Kidney tubule cell (primary cell): Measurements from ENCODE around the gene PKDREJ.
"Not testable (repeated sequence)": the region's sequence is repeated elsewhere in the genome, so short reads cannot be mapped to it uniquely, and the experiment has no call there.

Source experiments
- DNase-seq: peaks from one replicate; pipeline ENCODE4 v3.0.0-alpha.2; 2018; ENCODE audit warnings: low spot score

The PKDREJ gene

GRCh38 chr22:46263216-46263590 lies at the start of gene PKDREJ:
Gene PKDREJ (minus strand): TSS chr22:46263343. CDS start chr22:46263322, 21 bp downstream.
- DNase-seq: no peak

- DNase-seq: not testable (repeated sequence)
Observed at GRCh38 chr22:46312848-46313247, 49.7 kb upstream of the PKDREJ start.

GRCh38 chr22:46312056-46312455 lies 48.9 kb upstream of the PKDREJ start:
- no peak for DNase-seq

GRCh38 chr22:46309526-46310085 lies 46.5 kb upstream of the PKDREJ start:
- no peak for DNase-seq

- DNase-seq: no peak
Observed at GRCh38 chr22:46308283-46308988, 45.3 kb upstream of the PKDREJ start.

GRCh38 chr22:46303347-46303965 lies 40.3 kb upstream of the PKDREJ start:
- peak; percentile 36 for DNase-seq

- no peak for DNase-seq
Observed at GRCh38 chr22:46300491-46300890, 37.3 kb upstream of the PKDREJ start.

GRCh38 chr22:46299101-46299500 lies 36.0 kb upstream of the PKDREJ start:
- DNase-seq: no peak

- peak; percentile 60 for DNase-seq
Observed at GRCh38 chr22:46297151-46297812, 34.1 kb upstream of the PKDREJ start.

GRCh38 chr22:46296257-46297150 lies 33.4 kb upstream of the PKDREJ start, which contains the start of gene GTSE1:
Gene GTSE1 (plus strand): TSS chr22:46296870. CDS start chr22:46297401, 531 bp downstream.
- peak; percentile 98 for DNase-seq

GRCh38 chr22:46295277-46295971 lies 32.3 kb upstream of the PKDREJ start:
- DNase-seq: no peak

- DNase-seq: no peak
Observed at GRCh38 chr22:46294784-46295183, 31.6 kb upstream of the PKDREJ start.

- DNase-seq: peak; percentile 12
Observed at GRCh38 chr22:46293577-46294260, 30.6 kb upstream of the PKDREJ start.

- DNase-seq: no peak
Observed at GRCh38 chr22:46292732-46293131, 29.6 kb upstream of the PKDREJ start.

GRCh38 chr22:46292173-46292572 lies 29.0 kb upstream of the PKDREJ start:
- no peak for DNase-seq

- no peak for DNase-seq
Observed at GRCh38 chr22:46290843-46291785, 28.0 kb upstream of the PKDREJ start.

GRCh38 chr22:46290121-46290842 lies 27.1 kb upstream of the PKDREJ start:
- no peak for DNase-seq

- no peak for DNase-seq
Observed at GRCh38 chr22:46289244-46289891, 26.2 kb upstream of the PKDREJ start.
